HG03025 (cell line): ENCODE data around the gene GATA6.

Experiments used
- ATAC-seq: cut with Tn5 transposase; IDR thresholded peaks from one replicate; pipeline ENCODE4 v1.9.1; 2021; ENCODE audit warnings: mild to moderate bottlenecking, moderate library complexity; ENCODE audit not compliant: unreplicated experiment, low FRiP score

Gene GATA6

GRCh38 chr18:22165603-22166068 is 3.8 kb upstream of the GATA6 start:
- no peak for ATAC-seq

- ATAC-seq: no peak
These were observed 3.1 kb upstream of the GATA6 start for GRCh38 chr18:22166069-22166950.

DNA sequence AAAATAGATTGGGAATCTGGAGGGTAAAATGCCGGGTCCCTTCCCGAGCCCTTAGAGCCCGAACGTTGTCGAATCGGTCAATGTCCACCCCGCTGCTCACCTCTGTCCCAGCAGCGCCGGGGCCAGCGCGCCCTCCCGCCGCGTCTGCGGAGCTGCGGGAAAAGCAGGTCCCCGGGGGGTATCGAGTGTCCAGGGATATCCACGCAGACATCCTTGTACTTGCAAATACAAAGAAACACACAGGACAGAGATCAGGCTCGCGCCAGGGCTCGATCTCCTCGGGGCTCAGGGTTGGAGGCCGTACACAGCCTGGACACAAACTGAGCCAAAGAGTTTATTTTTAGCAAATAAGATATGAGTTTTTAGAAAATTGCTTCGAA is 2.3 kb upstream of the GATA6 start:
- no peak for ATAC-seq

GRCh38 chr18:22167471-22168241 is 1.7 kb upstream of the GATA6 start:
- ATAC-seq: no peak

- ATAC-seq: no peak
These were observed 948 bp upstream of the GATA6 start for GRCh38 chr18:22168360-22168921.

DNA sequence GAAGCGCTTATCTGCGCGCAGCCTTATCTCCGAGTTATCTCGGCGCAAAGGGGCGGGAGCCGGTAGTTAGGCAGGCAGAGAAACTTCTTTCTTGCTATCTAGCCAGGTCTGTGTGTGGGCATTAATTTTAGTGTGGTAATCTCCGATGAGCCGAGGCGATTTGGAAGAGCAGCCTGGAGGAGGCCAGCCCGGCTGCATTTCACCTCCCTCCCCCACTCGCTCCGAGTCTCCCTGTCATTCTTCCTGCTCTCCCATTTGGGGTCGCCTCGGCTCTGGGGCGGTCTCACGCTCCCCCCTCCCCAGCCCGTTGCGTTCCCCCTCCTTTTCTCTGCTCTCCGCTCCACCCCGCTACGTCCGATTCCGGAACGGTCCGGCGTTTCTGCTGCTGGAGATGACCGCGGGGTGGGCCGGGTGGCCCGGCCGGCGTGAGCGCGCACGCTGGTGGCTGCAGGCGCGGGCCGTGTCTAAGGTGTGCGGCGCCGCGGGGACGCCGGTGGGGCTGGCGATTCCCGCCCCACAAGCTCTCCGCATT is 566 bp downstream of the GATA6 start:
- ATAC-seq: no peak

DNA sequence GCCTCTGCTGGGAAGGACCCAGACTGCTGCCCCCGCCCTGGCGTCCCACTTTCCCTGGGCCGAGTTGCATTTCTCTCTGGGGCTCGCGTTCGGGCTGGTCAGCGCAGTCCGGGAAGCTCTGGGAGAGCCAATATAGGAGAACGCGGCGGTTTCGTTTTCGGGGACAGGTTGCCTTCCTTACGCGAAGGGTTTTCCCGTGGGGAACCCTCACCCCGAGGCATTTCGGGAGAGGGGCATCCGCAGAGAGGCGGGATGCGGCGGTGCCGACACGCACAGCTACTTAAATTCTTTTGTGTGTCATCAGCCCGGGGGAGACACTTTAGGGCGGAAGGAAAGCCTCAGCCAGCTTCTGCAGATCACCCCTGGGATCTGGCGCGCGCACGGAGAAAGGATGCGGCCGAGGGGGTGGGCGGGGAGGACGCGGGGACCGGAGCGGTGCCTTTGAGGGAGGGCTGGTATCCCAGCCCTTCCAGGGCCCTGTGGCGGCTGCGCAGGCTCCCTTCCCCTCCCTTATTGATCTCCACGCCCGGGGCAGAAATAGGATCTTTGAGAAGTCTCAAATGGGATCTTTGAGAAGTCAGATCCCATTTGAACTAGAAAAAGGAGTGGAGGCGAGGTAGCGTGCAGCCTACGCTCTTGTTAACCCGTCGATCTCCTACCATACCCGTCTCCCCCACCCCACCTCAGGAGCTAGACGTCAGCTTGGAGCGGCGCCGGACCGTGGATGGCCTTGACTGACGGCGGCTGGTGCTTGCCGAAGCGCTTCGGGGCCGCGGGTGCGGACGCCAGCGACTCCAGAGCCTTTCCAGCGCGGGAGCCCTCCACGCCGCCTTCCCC is 1.2 kb downstream of the GATA6 start:
- ATAC-seq: no peak

DNA sequence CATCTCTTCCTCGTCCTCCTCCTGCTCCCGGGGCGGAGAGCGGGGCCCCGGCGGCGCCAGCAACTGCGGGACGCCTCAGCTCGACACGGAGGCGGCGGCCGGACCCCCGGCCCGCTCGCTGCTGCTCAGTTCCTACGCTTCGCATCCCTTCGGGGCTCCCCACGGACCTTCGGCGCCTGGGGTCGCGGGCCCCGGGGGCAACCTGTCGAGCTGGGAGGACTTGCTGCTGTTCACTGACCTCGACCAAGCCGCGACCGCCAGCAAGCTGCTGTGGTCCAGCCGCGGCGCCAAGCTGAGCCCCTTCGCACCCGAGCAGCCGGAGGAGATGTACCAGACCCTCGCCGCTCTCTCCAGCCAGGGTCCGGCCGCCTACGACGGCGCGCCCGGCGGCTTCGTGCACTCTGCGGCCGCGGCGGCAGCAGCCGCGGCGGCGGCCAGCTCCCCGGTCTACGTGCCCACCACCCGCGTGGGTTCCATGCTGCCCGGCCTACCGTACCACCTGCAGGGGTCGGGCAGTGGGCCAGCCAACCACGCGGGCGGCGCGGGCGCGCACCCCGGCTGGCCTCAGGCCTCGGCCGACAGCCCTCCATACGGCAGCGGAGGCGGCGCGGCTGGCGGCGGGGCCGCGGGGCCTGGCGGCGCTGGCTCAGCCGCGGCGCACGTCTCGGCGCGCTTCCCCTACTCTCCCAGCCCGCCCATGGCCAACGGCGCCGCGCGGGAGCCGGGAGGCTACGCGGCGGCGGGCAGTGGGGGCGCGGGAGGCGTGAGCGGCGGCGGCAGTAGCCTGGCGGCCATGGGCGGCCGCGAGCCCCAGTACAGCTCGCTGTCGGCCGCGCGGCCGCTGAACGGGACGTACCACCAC is 2.1 kb downstream of the GATA6 start:
- no peak for ATAC-seq

- ATAC-seq: no peak
These were observed 2.8 kb downstream of the GATA6 start for GRCh38 chr18:22172120-22172582.

GRCh38 chr18:22172594-22173049 is 3.2 kb downstream of the GATA6 start:
- ATAC-seq: no peak

DNA sequence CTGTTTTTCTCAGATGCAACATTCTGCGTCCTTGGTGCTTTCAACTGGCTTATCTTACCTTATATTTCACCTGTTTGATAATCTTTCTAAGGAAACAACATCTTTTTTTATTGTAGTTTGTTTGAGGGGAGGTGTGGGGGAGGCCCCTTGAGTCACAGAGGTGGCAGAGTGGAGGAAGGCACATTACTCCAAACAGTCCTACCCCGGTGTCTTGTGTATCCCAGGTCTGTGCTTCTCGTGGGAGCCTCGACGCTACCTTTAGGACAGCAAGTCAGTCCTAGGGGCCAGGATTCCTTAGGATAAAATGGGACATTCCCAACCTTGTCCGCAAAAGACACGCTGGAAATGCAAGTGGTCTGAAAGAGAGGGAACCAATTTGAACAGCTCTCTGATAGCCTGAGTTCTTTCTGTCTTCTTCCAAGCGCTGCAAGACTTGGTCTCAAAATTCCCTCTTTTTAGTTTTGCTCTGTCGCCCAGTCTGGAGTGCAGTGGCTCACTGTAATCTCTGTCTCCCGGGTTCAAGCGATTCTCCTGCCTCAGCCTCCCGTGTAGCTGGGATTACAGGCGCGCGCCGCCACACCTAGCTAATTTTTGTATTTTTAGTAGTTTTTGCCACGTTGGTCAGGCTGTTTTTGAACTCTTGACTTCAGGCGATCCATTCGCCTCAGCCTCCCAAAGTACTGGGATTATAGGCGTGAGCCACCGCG is 4.0 kb downstream of the GATA6 start:
- ATAC-seq: no peak

DNA sequence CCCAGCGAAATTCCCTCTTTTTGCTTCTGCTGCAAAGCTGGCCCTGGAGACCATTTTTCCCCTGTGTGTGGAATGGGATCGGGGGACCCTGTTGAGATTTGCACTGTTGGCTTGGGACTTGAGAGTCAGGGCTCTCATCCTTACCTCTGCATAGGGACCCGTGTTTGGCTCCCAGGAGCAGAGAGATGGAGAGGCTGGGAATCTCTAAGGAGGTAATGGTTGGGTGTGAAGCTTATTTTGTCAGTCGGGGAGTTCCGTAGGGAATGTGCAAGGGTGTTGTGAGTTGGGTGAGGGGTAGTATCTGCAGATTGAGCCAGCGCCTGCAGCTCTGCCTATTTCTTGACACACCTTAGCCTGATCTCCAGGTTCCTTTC is 4.5 kb downstream of the GATA6 start:
- no peak for ATAC-seq

GRCh38 chr18:22174341-22175145 is 5.2 kb downstream of the GATA6 start:
- no peak for ATAC-seq

DNA sequence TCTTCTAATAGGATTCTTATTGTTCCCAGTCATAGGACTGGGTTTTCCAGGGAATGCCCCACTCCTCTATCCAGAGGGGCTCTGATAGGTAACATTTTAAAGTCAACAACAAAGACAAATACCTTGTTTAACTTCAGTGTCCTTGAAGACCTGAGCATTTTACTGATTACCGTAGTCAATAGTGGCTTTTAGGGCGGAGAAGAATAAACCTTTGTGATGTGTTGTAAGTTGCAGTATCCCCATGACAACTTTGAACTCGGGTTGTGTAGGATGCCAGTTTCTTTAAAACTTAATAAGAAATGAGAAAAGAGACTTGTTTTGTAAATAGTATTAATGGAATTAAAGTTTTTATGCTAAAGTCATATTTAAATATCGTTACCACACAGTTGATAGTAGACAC is 6.0 kb downstream of the GATA6 start:
- ATAC-seq: no peak

DNA sequence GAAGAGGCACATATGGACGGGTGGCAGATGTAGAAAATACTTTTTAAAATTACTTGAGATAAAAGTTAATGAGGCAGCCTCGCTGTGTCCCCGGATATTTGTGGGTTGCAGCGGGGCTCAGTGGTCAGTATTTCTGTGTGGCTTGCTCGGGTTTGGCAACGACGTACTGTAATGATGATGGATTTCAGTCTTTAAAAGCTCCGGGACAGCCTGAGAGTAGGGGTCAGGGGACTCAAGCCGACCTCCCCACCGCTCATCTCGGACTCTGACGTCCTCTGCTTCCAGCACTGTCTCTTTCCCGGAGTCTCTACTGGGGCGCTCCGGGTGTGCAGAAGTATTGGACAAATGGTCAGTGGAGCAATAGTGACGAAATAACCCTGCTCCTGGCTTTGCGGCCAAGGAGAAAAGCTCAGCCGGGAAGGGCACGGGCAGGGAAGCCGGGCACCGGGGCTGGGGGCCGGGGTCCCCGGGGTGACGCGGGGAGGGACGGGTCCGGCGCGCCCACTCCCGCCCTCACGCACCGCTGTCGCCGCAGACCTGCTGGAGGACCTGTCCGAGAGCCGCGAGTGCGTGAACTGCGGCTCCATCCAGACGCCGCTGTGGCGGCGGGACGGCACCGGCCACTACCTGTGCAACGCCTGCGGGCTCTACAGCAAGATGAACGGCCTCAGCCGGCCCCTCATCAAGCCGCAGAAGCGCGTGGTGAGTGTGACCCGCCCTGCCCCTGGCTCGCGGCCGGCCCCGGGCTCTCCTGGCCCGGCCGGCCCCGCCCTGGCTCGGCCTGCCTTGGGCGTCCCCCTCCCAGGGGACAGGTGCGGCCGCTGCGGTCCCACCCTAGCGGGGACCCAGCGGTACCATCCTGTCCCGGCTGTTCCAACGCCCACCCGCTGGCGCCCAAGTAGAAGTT is 7.3 kb downstream of the GATA6 start:
- ATAC-seq: no peak

DNA sequence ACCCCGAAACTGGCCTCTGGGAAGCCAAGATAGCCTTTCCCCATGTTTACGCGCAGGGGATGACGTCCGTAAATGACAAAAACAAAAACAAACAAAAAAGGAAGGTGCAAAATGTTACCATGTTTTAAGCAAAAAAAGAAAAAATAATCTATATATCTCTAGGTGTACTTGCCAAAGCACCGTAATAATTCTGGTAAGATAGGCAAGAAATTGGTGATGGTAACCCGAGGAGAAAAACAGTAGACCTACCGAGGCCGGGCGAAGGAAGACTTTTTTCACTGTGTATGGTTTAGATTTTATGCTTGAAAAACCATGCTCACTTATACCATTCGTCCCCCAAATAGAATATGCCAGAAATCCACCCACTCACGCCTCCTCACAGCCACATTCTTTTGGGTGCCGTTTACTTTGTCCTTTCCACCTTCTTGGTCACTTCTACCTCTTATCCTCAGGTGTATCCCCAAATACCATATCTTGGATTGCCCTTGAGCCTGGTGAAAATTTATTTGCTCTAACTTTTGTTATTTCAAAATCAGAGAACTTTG is 8.0 kb downstream of the GATA6 start:
- no peak for ATAC-seq
